HEK293T (cell line): Measurements from ENCODE around the gene PRC1.

ENCODE experiments used
- CTCF ChIA-PET: fragments of 350-600 bp; formaldehyde crosslinking; extraction: SDS; loops from one replicate; lab custom pipeline; 2021; ENCODE audit warnings: antibody characterized with exemption, inconsistent platforms; lab: Yijun Ruan, JAX
- POLR2A ChIA-PET: fragments of 350-600 bp; formaldehyde crosslinking; extraction: SDS; loops from one replicate; lab custom pipeline; 2020; ENCODE audit warnings: antibody characterized with exemption, inconsistent platforms; lab: Yijun Ruan, JAX
- DNase-seq: peaks from one replicate; pipeline ENCODE4 v3.0.0; 2012; ENCODE audit warnings: mixed read lengths; ENCODE audit errors: extremely low spot score
- ARNT ChIP-seq: fragments of 450-650 bp; IDR thresholded peaks from 2 replicates; pipeline ENCODE4 v1.6.1; 2017; ENCODE audit warnings: mild to moderate bottlenecking
- BHLHE40 ChIP-seq: fragments of 450-650 bp; IDR thresholded peaks from 2 replicates; pipeline ENCODE4 v1.6.1; 2016; ENCODE audit warnings: mild to moderate bottlenecking, moderate library complexity, borderline replicate concordance
- CTBP1 ChIP-seq: fragments of 450-650 bp; IDR thresholded peaks from 2 replicates; pipeline ENCODE4 v1.6.1; 2016; ENCODE audit warnings: borderline replicate concordance
- ELF4 ChIP-seq: fragments of 450-650 bp; IDR thresholded peaks from 2 replicates; pipeline ENCODE4 v1.6.1; 2017; ENCODE audit warnings: antibody characterized with exemption
- FOXK2 ChIP-seq: fragments of 450-650 bp; IDR thresholded peaks from 2 replicates; pipeline ENCODE4 v1.6.1; 2016; ENCODE audit warnings: mild to moderate bottlenecking
- FOXM1 ChIP-seq: fragments of 450-650 bp; IDR thresholded peaks from 2 replicates; pipeline ENCODE4 v1.6.1; 2017; ENCODE audit warnings: mild to moderate bottlenecking, borderline replicate concordance
- HDGF ChIP-seq: fragments of 450-650 bp; IDR thresholded peaks from 2 replicates; pipeline ENCODE4 v1.6.1; 2017; ENCODE audit warnings: antibody characterized with exemption, borderline replicate concordance
- L3MBTL2 ChIP-seq: fragments of 450-650 bp; conservative IDR thresholded peaks from 2 replicates; pipeline ENCODE4 v1.6.1; 2016; ENCODE audit warnings: mild to moderate bottlenecking
- LEF1 ChIP-seq: fragments of 450-650 bp; IDR thresholded peaks from 2 replicates; pipeline ENCODE4 v1.6.1; 2017; ENCODE audit warnings: mild to moderate bottlenecking, borderline replicate concordance
- NFRKB ChIP-seq: fragments of 450-650 bp; IDR thresholded peaks from 2 replicates; pipeline ENCODE4 v1.6.1; 2016; ENCODE audit warnings: mild to moderate bottlenecking, moderate library complexity
- SP1 ChIP-seq: fragments of 450-650 bp; IDR thresholded peaks from 2 replicates; pipeline ENCODE4 v1.6.1; 2017
- SUZ12 ChIP-seq: fragments of 450-650 bp; IDR thresholded peaks from 2 replicates; pipeline ENCODE4 v1.6.1; 2016; ENCODE audit warnings: mild to moderate bottlenecking
- TARDBP ChIP-seq: fragments of 450-650 bp; IDR thresholded peaks from 2 replicates; pipeline ENCODE4 v1.6.1; 2016
- ZNF384 ChIP-seq: fragments of 450-650 bp; IDR thresholded peaks from 2 replicates; pipeline ENCODE4 v1.6.1; 2016
- TF ChIP-seq, protein P1 (sequence below): fragments of 450-650 bp; IDR thresholded peaks from 2 replicates; pipeline ENCODE4 v1.6.1; 2016

Gene PRC1

DNA sequence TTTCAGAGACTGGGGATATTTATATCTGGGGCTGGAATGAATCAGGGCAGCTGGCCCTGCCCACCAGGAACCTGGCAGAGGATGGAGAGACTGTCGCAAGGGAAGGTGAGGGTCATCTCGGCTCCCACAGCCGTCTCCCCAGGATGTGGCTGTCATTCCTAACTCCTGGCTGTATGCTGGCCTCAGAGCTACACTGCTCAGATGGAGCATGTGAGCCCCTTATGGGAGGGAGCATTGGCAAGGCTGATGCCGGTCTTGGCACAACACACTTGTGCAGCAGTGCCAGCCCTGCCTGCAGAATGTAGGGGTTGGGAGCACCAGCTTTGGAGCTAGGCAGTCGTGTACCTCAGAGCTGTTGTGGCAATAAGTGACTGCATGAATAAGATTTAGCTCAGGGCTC is 34.4 kb downstream of the PRC1 start:
- no peak for DNase-seq
- CTCF ChIA-PET = interaction anchor here (0.8 to 8.4 kb wide), 3 partner anchors 26 to 90 kb away, joined by 3 to 77 read pairs (median 4); partner anchors contain the start of genes HDDC3 and UNC45A
- TF ChIP-seq TARDBP = no peak
- no peak for TF ChIP-seq L3MBTL2
- TF ChIP-seq SP1 = no peak
- no peak for TF ChIP-seq FOXK2
- TF ChIP-seq, protein P1, sequence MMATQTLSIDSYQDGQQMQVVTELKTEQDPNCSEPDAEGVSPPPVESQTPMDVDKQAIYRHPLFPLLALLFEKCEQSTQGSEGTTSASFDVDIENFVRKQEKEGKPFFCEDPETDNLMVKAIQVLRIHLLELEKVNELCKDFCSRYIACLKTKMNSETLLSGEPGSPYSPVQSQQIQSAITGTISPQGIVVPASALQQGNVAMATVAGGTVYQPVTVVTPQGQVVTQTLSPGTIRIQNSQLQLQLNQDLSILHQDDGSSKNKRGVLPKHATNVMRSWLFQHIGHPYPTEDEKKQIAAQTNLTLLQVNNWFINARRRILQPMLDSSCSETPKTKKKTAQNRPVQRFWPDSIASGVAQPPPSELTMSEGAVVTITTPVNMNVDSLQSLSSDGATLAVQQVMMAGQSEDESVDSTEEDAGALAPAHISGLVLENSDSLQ = no peak
- TF ChIP-seq ELF4 = no peak
- no peak for TF ChIP-seq FOXM1
- no peak for TF ChIP-seq SUZ12
- no peak for TF ChIP-seq CTBP1
- no peak for TF ChIP-seq BHLHE40
- no peak for TF ChIP-seq NFRKB
- no peak for TF ChIP-seq LEF1
- no peak for TF ChIP-seq ARNT
- TF ChIP-seq ZNF384 = no peak
- TF ChIP-seq HDGF = no peak
- POLR2A ChIA-PET = interaction anchor here (0.9 kb wide), 1 partner anchor 25 kb away, joined by 4 read pairs; the partner anchor contains the start of gene UNC45A

DNA sequence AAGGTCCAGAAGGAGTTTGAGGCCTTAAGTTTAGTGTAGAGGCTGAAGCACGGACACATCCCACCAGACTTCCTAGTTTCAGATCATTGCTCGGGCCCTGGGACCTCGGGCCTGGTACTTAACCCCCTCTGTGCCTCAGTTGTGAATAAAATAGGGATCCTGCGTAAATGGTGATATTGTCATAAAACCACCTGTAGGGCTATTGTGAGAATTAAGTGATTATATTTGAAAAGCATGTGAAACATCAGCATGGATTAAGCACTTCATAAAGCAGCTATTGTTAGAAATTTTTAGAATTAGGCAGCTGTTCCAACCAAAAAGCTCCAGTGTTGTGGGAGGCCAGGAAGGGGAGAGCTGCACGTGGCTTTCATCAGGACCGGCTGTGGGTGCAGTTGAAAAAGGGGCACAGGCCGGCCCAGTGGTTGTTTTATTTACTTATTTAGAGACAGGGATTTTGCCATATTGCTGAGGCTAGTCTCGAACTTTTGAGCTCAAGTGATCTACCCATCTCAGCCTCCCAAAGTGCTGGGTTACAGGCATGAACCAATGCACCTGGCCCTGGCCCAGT is 35.2 kb downstream of the PRC1 start:
- ChIA-PET POLR2A (interaction anchor here (1.4 to 6.2 kb wide), 2 partner anchors 28 to 36 kb away, joined by 3 to 60 read pairs; partner anchors contain the start of genes HDDC3 and PRC1), CTCF (interaction anchor here (0.7 to 8.4 kb wide), 2 partner anchors 25 to 1380 kb away, joined by 3 to 77 read pairs; partner anchors contain the start of genes HDDC3 and UNC45A)
- TF ChIP-seq SP1 = no peak
- no peak for DNase-seq

DNA sequence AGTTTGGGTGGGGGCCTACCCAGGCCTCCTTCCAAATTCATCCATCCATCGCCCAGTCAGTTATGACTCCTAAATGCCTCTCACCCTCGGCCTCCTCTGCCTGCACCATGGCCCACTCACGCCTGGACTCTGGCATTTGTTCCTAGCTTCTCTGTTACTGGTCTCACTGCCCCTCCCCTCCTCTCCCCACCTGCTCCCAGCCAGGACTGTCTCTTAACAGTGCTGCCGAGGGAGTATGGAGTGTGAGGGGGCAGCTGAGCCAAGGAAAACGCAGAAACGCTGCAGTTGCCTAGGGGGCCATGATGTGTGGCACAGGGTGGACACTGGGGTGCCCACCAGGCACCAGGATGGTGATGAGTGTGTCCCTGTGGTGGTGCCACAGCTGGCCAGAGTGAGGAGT is 36.5 kb downstream of the PRC1 start:
- no peak for DNase-seq
- ChIA-PET CTCF (interaction anchor here (1.1 to 8.4 kb wide), 4 partner anchors 8 to 75 kb away, joined by 3 to 77 read pairs (median 12); partner anchors contain the start of genes HDDC3, UNC45A and VPS33B), POLR2A (interaction anchor here (0.9 to 6.2 kb wide), 4 partner anchors 26 to 64 kb away, joined by 3 to 60 read pairs (median 3); partner anchors contain the start of genes HDDC3 and PRC1)
- TF ChIP-seq ARNT (no peak), SP1 (no peak), L3MBTL2 (no peak), ELF4 (no peak), NFRKB (no peak), TARDBP (no peak), SUZ12 (no peak), BHLHE40 (no peak)

DNA sequence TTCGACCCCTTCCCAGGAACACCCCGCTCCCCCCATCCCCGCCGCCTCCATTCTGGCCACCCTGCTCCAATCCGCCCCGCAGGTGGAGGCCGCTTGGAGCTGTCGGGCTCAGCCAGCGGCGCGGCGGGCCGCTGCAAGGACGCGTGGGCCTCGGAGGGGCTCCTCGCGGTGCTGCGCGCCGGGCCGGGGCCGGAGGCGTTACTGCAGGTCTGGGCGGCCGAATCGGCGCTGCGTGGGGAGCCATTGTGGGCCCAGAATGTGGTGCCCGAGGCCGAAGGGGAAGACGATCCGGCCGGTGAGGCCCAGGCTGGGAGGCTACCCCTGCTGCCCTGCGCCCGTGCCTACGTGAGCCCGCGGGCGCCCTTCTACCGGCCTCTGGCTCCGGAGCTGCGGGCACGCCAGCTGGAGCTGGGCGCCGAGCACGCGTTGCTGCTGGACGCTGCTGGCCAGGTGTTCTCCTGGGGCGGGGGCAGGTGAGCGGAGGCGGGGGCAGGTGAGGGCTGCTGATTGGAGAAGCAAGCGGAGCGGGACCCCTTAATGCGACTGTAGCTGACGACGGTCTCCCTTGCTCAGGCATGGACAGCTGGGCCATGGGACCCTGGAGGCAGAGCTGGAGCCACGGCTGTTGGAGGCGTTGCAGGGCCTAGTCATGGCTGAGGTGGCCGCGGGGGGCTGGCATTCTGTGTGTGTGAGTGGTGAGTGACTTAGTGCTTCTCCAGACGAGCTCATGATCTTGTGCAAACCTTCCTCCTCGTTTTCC is 37.1 kb downstream of the PRC1 start:
- ChIA-PET CTCF (interaction anchor here (0.6 to 8.4 kb wide), 17 partner anchors 9 to 1761 kb away, joined by 3 to 77 read pairs (median 5); partner anchors contain the start of genes HDDC3, UNC45A and VPS33B), POLR2A (interaction anchor here (0.9 to 6.2 kb wide), 4 partner anchors 22 to 64 kb away, joined by 3 to 60 read pairs (median 9); partner anchors contain the start of genes HDDC3 and UNC45A)
- no peak for DNase-seq
- TF ChIP-seq ZNF384 = no peak
- no peak for TF ChIP-seq SP1
- TF ChIP-seq FOXK2 = no peak
- no peak for TF ChIP-seq BHLHE40
- no peak for TF ChIP-seq NFRKB
- TF ChIP-seq TARDBP = no peak
- no peak for TF ChIP-seq FOXM1
- TF ChIP-seq ELF4 = no peak

DNA sequence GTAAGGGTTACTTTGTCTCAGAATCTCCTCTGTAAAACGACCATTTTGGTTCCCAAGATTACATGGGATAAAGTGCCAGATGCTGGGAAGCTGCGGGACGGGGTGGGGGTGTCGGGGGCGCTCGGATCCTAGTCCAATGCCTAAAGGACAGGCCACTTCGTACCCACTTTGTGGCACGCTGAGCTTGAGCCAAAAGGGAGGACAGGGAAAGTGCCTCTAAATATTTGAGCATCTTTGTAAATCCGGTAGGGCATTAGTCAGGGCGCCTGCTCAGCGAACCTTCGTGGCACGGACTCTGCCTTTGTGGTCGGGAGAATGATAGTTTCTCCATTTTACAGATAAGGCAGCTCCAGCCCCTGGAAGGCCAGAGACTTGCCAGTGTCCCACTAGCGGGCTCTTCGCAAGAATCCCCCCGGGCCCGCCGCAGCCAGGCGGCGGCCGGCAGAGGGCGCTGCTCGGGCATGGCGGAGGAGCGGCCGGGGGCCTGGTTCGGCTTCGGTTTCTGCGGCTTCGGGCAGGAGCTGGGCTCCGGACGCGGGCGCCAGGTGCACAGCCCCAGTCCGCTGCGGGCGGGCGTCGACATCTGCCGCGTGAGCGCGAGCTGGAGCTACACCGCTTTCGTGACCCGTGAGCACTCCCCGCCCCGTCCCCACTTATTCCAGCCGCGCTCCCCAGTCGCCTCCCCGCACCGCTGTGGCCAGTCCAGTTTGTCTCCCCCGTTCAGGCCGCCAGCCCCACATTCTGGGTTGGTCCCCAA is 37.9 kb downstream of the PRC1 start:
- POLR2A ChIA-PET = interaction anchor here (0.7 to 6.2 kb wide), 5 partner anchors 10 to 38 kb away, joined by 3 to 60 read pairs (median 5); partner anchors contain the start of genes HDDC3, PRC1 and UNC45A
- DNase-seq = no peak
- TF ChIP-seq HDGF (no peak), TARDBP (no peak), FOXM1 (no peak), ZNF384 (no peak), CTBP1 (no peak), ARNT (no peak), SUZ12 (no peak), LEF1 (no peak), BHLHE40 (no peak), ELF4 (no peak), L3MBTL2 (no peak)
- TF ChIP-seq, protein P1 = no peak
- CTCF ChIA-PET = interaction anchor here (0.6 to 8.4 kb wide), 19 partner anchors 10 to 1760 kb away, joined by 3 to 77 read pairs (median 4); partner anchors contain the start of genes HDDC3, UNC45A and VPS33B
